Fibroblast of lung (primary cell): ENCODE results near the gene POLG.

Source experiments
- EZH2 ChIP-seq: IDR thresholded peaks from 2 replicates; pipeline ENCODE4 v1.5.1; 2012; ENCODE audit warnings: low read length, control low read depth, mild to moderate bottlenecking; ENCODE audit errors: missing control alignments
- TF ChIP-seq, protein P1 (sequence below), 2 donors: IDR thresholded peaks in 1 of 2; conservative IDR thresholded peaks in 1 of 2; 1 replicate in 1 of 2; 2 replicates in 1 of 2; pipeline ENCODE4 v1.5.1; 2011 to 2012; ENCODE audit warnings: low read length in 2 of 2, control low read depth in 1 of 2, inconsistent platforms in 1 of 2, low read depth in 1 of 2, mild to moderate bottlenecking in 1 of 2

GRCh38 chr15:89338036-89338435 is 3.4 kb upstream of the POLG start:
- TF ChIP-seq, protein P1, sequence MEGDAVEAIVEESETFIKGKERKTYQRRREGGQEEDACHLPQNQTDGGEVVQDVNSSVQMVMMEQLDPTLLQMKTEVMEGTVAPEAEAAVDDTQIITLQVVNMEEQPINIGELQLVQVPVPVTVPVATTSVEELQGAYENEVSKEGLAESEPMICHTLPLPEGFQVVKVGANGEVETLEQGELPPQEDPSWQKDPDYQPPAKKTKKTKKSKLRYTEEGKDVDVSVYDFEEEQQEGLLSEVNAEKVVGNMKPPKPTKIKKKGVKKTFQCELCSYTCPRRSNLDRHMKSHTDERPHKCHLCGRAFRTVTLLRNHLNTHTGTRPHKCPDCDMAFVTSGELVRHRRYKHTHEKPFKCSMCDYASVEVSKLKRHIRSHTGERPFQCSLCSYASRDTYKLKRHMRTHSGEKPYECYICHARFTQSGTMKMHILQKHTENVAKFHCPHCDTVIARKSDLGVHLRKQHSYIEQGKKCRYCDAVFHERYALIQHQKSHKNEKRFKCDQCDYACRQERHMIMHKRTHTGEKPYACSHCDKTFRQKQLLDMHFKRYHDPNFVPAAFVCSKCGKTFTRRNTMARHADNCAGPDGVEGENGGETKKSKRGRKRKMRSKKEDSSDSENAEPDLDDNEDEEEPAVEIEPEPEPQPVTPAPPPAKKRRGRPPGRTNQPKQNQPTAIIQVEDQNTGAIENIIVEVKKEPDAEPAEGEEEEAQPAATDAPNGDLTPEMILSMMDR (conservative IDR thresholded peaks at IDR 0.05 in 1 of 2, IDR thresholded peaks at IDR 0.05 in 1 of 2; ENCODE audit: low read depth in 1 of 2, low read length in 2 of 2), result no peak
- TF ChIP-seq EZH2, result no peak
